Stimulated activated CD8-positive, alpha-beta memory T cell treated with anti-CD3 and anti-CD28 coated beads, Interleukin-15, amount 100 ng/mL, for 4 hours (primary cell): ENCODE measurements around the gene HPS5.

ENCODE experiments used
- DNase-seq, 2 donors: peaks; one replicate each; pipeline ENCODE4 v3.0.0-alpha.2; 2020; ENCODE audit warnings: low read depth in 2 of 2

HPS5 gene

GRCh38 chr11:18235394-18236334 is 86.3 kb downstream of the HPS5 start:
- DNase-seq = no peak

GRCh38 chr11:18233912-18234311 is 88.0 kb downstream of the HPS5 start:
- DNase-seq = no peak

DNA sequence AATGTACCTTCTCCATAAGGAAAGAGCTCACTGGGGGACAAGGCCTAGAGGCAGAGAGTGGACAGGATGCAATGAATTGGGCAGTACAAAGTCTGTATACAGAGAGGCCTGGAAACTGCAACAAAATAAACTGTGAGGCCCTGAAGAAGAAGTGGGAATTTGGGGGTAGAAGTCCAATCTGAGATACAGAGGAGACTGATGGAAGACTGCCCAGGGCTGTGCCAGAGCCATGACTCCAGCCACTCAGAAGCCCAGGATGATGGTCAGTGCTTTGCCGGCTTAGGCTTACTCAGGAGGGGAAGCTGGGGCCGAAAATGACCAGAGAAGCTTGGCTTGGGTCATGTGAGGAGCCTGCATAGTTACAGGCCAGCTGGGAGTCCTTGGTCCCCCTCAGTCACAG is 91.1 kb downstream of the HPS5 start:
- DNase-seq = no peak

GRCh38 chr11:18229501-18229900 is 92.4 kb downstream of the HPS5 start:
- no peak for DNase-seq
